Measurements from ENCODE around the gene PXDN. TPM values are rescaled to one million over a fixed set of nuclear protein-coding genes. Genes with fewer than 3 reads are reported as not detected.
A peak's percentile ranks its signal among the peaks of the same experiment; 100 is the strongest.

The PXDN gene
- total RNA-seq, 1 donor, result 137 TPM

DNA sequence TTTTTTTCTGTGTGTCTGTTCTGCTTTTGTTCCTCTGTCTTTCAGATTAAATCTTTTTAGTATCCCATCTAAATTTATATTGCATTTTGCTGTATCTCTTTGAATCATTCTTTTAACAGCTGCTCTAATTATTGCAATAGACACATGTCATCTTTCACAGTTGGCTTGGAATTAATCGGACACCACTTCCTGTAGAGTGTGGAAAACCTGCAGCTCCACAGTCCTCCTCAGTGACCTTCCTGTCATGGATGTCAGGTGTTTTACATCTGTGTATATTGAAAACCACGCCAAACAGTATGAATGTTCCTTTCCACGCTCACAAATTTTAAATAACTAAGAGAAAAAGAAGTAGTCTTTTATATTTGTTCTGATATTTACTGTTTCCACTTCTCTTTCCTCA lies 135.3 kb downstream of the PXDN start:
- no peak overlapping the region for H3K4me3 ChIP-seq (ENCODE audit: low read depth, low read length)
- TF ChIP-seq, protein P1, sequence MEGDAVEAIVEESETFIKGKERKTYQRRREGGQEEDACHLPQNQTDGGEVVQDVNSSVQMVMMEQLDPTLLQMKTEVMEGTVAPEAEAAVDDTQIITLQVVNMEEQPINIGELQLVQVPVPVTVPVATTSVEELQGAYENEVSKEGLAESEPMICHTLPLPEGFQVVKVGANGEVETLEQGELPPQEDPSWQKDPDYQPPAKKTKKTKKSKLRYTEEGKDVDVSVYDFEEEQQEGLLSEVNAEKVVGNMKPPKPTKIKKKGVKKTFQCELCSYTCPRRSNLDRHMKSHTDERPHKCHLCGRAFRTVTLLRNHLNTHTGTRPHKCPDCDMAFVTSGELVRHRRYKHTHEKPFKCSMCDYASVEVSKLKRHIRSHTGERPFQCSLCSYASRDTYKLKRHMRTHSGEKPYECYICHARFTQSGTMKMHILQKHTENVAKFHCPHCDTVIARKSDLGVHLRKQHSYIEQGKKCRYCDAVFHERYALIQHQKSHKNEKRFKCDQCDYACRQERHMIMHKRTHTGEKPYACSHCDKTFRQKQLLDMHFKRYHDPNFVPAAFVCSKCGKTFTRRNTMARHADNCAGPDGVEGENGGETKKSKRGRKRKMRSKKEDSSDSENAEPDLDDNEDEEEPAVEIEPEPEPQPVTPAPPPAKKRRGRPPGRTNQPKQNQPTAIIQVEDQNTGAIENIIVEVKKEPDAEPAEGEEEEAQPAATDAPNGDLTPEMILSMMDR (IDR thresholded peaks at IDR 0.05; ENCODE audit: insufficient read depth, low read length), result no peak
- no peak for DNase-seq (ENCODE audit: low read depth)

DNA sequence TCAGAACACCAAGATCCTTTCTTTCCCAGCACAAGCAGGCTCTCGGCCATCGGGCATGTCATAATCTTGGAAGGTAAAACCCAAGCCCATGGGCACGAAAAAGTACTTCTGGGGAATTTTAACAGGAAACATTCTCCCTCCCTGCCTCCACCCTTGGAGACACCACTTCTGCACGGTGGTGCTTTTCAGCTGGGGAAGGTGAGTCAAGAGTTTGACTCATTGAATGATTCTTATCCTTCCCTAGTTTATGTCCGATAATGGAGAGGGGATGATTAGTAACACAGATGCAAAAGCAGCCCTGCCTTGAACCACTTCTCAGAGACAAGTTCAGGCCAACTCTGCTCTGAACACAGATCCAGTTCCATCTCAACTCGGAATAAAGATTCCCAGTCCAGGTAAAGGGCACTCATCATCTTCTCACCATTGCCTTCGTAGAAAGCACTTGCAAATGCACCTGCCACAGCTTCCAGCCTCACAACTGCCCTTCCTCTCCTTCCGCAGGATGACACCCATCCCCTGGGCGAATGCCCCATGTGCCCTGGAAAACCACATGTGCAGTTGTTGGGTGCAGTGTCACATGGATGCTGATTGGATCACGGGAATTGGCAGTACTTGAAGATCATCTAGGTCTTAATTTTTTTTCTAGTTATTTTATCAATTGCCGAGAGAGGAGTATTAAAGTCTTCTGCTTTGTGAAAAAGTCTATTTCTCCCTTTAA lies 136.2 kb downstream of the PXDN start:
- no peak overlapping the region for H3K4me3 ChIP-seq (ENCODE audit: low read depth, low read length)
- TF ChIP-seq, protein P1 (IDR thresholded peaks at IDR 0.05; ENCODE audit: insufficient read depth, low read length), result no peak
- DNase-seq (ENCODE audit: low read depth), result no peak

- no peak overlapping the region for H3K4me3 ChIP-seq (ENCODE audit: low read depth, low read length)
- no peak for DNase-seq (ENCODE audit: low read depth)
- TF ChIP-seq, protein P1 (IDR thresholded peaks at IDR 0.05; ENCODE audit: insufficient read depth, low read length), result no peak
Observed at GRCh38 chr2:1607236-1607920, 136.9 kb downstream of the PXDN start.

- TF ChIP-seq, protein P1 (IDR thresholded peaks at IDR 0.05; ENCODE audit: insufficient read depth, low read length), result no peak
- no peak for DNase-seq (ENCODE audit: low read depth)
- no peak overlapping the region for H3K4me3 ChIP-seq (ENCODE audit: low read depth, low read length)
Observed at GRCh38 chr2:1606421-1607235, 137.7 kb downstream of the PXDN start.

GRCh38 chr2:1606046-1606400 lies 138.3 kb downstream of the PXDN start:
- TF ChIP-seq, protein P1 (IDR thresholded peaks at IDR 0.05; ENCODE audit: insufficient read depth, low read length), result no peak
- DNase-seq (ENCODE audit: low read depth), result no peak

GRCh38 chr2:1605102-1606045 lies 138.9 kb downstream of the PXDN start:
- H3K4me3 ChIP-seq (ENCODE audit: low read depth, low read length), result no peak overlapping the region
- DNase-seq (ENCODE audit: low read depth), result peak; percentile 18
- TF ChIP-seq, protein P1 (IDR thresholded peaks at IDR 0.05; ENCODE audit: insufficient read depth, low read length), result no peak

More at GRCh38 chr2:1606046-1606400, 138.3 kb downstream of the PXDN start:
- no peak overlapping the region for H3K4me3 ChIP-seq (ENCODE audit: low read depth, low read length)

All from fibroblast of the aortic adventitia (primary cell).